GM12878 (cell line): ENCODE measurements around the gene MXRA8.
A peak's percentile ranks its signal among the peaks of the same experiment; 100 is the strongest.

ENCODE experiments used
- POLR2A ChIP-seq: IDR thresholded peaks from 2 replicates; pipeline ENCODE4 v1.6.1; 2011; ENCODE audit warnings: low read depth, mild to moderate bottlenecking, low read length
- SIN3A ChIP-seq: IDR thresholded peaks from 2 replicates; pipeline ENCODE4 v1.6.1; 2012; ENCODE audit warnings: low read depth, low read length, improper control_type of control experiment
- TCF12 ChIP-seq: IDR thresholded peaks from 2 replicates; pipeline ENCODE4 v1.6.1; 2011; ENCODE audit warnings: low read depth, mild to moderate bottlenecking, low read length
- ZNF687 ChIP-seq: fragments of 450-650 bp; IDR thresholded peaks from 2 replicates; pipeline ENCODE4 v1.6.1; 2017; ENCODE audit warnings: mild to moderate bottlenecking, moderate library complexity
- TF ChIP-seq, protein P1 (sequence below): IDR thresholded peaks from 2 replicates; pipeline ENCODE4 v1.6.1; 2011; ENCODE audit warnings: low read depth, mild to moderate bottlenecking, low read length, moderate library complexity, borderline replicate concordance; ENCODE audit errors: extremely low read depth
- TF ChIP-seq, protein P2 (sequence below): fragments of 150-350 bp; IDR thresholded peaks from 2 replicates; pipeline ENCODE4 v1.6.1; 2016; ENCODE audit warnings: low read depth, low read length

- TF ChIP-seq ZNF687 (no peak), POLR2A (peak; percentile 21; the same call in 1 of the 2 replicates), TCF12 (no peak), SIN3A (no peak)
- TF ChIP-seq, protein P1, sequence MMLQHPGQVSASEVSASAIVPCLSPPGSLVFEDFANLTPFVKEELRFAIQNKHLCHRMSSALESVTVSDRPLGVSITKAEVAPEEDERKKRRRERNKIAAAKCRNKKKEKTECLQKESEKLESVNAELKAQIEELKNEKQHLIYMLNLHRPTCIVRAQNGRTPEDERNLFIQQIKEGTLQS: no peak
- TF ChIP-seq, protein P2, sequence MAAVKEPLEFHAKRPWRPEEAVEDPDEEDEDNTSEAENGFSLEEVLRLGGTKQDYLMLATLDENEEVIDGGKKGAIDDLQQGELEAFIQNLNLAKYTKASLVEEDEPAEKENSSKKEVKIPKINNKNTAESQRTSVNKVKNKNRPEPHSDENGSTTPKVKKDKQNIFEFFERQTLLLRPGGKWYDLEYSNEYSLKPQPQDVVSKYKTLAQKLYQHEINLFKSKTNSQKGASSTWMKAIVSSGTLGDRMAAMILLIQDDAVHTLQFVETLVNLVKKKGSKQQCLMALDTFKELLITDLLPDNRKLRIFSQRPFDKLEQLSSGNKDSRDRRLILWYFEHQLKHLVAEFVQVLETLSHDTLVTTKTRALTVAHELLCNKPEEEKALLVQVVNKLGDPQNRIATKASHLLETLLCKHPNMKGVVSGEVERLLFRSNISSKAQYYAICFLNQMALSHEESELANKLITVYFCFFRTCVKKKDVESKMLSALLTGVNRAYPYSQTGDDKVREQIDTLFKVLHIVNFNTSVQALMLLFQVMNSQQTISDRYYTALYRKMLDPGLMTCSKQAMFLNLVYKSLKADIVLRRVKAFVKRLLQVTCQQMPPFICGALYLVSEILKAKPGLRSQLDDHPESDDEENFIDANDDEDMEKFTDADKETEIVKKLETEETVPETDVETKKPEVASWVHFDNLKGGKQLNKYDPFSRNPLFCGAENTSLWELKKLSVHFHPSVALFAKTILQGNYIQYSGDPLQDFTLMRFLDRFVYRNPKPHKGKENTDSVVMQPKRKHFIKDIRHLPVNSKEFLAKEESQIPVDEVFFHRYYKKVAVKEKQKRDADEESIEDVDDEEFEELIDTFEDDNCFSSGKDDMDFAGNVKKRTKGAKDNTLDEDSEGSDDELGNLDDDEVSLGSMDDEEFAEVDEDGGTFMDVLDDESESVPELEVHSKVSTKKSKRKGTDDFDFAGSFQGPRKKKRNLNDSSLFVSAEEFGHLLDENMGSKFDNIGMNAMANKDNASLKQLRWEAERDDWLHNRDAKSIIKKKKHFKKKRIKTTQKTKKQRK: no peak
Observed at GRCh38 chr1:1371364-1371745, 13.0 kb upstream of the MXRA8 start.
